Lung (tissue), 12 donors: Measurements from ENCODE around the gene KLHL7. TPM values are rescaled to one million over a fixed set of nuclear protein-coding genes. Genes with fewer than 3 reads are reported as not detected.

ENCODE experiments used
- ATAC-seq: fragments of 200-7000 bp; cut with Tn5 transposase; one replicate; pipeline ENCODE4 v1.9.1; 2020; ENCODE audit warnings: moderate number of reproducible peaks; ENCODE audit not compliant: insufficient read depth, low FRiP score
- DNase-seq, 3 donors: peaks; one replicate each; pipeline ENCODE4 v3.0.0-alpha.2; 2013 to 2017
- H3K27ac ChIP-seq, 2 donors: one replicate each; pipeline ENCODE4 v1.5.1; 2013; ENCODE audit warnings: mild to moderate bottlenecking in 2 of 2, moderate library complexity in 2 of 2, control low read depth in 1 of 2, inconsistent platforms in 1 of 2, low read depth in 1 of 2, low read length in 1 of 2
- H3K27me3 ChIP-seq, 3 donors: one replicate each; pipeline ENCODE4 v1.5.1; 2013; ENCODE audit warnings: low read length in 2 of 3; ENCODE audit not compliant: control insufficient read depth in 3 of 3, insufficient read depth in 3 of 3
- H3K36me3 ChIP-seq, 4 donors: one replicate each; pipeline ENCODE4 v1.5.1; 2013; ENCODE audit warnings: low read length in 4 of 4, mild to moderate bottlenecking in 1 of 4, moderate library complexity in 1 of 4; ENCODE audit not compliant: control insufficient read depth in 4 of 4, insufficient read depth in 4 of 4
- H3K4me1 ChIP-seq, 5 donors: one replicate each; pipeline ENCODE4 v1.5.1; 2013; ENCODE audit warnings: low read length in 5 of 5, mild to moderate bottlenecking in 2 of 5, moderate library complexity in 1 of 5; ENCODE audit not compliant: control insufficient read depth in 5 of 5, insufficient read depth in 5 of 5
- H3K4me3 ChIP-seq: one replicate; pipeline ENCODE4 v1.5.1; 2013; ENCODE audit warnings: mild to moderate bottlenecking, control low read depth, moderate library complexity
- H3K9ac ChIP-seq, 2 donors: one replicate each; pipeline ENCODE4 v1.5.1; 2013; ENCODE audit warnings: low read length in 2 of 2, control low read depth in 1 of 2; ENCODE audit not compliant: insufficient read depth in 1 of 2
- H3K9me3 ChIP-seq, 4 donors: one replicate each; pipeline ENCODE4 v1.5.1; 2013; ENCODE audit warnings: low read length in 3 of 4, mild to moderate bottlenecking in 1 of 4, moderate library complexity in 1 of 4; ENCODE audit not compliant: control insufficient read depth in 4 of 4, insufficient read depth in 3 of 4
- WGBS, 2 donors: extraction: QIAGEN DNeasy Blood & Tissue Kit; methylation state at CpG; one replicate each; pipeline ENCODE4 v1.1.7; 2013; 5-methylcytosine and 5-hydroxymethylcytosine counted together
- polyA plus RNA-seq, 2 donors: library from polyadenylated mRNA; stranded (reverse); fragments of 200-250 nt; gene quantifications; one replicate each; pipeline ENCODE4 v1.2.1, GENCODE V29; 2013
- total RNA-seq, 2 donors: library from RNA; depleted of rRNA in 1 of 2; stranded (reverse); fragments of >200 nt in 1 of 2; gene quantifications; one replicate each; pipeline ENCODE4 v1.2.1, GENCODE V29; 2014 to 2021
- TF ChIP-seq, protein P1 (sequence below): IDR thresholded peaks from 2 replicates; pipeline ENCODE4 v1.5.1; 2012; ENCODE audit warnings: mild to moderate bottlenecking; ENCODE audit errors: control extremely low read depth, extremely low read depth
- donor health status: control.
- donor health status: control.
- donor health status: Bipolar disorder and iron deficiency.
- donor health status: healthy.
- donor health status: DM: yes; HTN: yes; CAD: no.

The KLHL7 gene
- total and polyA plus RNA-seq, 4 donors = 11.5 to 38.1 (median 17.6) TPM

DNA sequence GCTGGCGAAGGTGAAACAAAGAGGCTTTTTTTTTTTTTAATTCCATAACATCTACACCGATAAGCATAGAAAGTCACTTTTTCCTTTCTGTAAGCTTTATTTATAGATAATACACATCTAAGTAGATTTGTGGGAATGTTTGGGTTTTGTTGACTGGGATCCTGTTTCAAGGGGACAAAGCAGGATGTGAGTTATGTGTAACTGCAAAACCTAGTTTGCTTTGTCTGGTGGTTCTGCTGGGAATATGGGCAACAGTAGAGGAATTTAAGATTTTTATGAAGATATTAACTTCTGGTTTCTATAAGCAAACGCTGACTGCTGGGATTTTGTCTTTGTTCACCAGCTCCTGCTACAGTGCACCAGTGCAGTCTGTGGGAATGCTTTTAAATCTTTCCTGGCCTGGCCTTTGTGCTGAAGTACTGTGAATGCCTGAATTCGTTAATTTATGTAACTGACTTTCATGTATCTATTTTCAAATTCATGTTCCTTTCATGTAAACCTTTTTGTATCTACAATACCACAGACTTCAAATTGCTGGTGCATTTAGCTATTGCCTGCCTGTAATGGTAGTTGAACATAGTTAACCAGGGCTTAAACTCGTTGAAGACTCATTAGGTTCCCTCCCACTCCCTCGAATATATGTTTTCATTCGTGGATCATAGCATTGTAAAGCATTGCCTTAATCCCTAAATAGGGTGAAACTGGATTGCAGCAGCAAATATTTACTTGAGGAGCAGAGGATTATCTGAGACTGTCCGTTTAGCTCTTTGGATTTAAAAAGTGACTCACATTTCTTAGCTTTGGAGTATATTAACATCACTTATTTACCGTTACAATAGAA, 1.5 kb downstream of the KLHL7 start:
- Histone ChIP-seq H3K36me3 (peaks cover 0 to 4% (median 0%) of the 10 kb centered on the region in 4 donors), H3K9ac (peak overlapping the region; percentile 88 to 95), H3K4me3 (no peak overlapping the region), H3K9me3 (peaks cover 0 to 3% (median 0%) of the 10 kb centered on the region in 4 donors), H3K4me1 (peaks cover 0 to 24% (median 12%) of the 10 kb centered on the region in 5 donors), H3K27me3 (no peaks in the 10 kb centered on the region), H3K27ac (peak overlapping the region in 1 of 2 donors; percentile 17)
- WGBS, 2 donors = 24 to 26% methylated on average over 9 of the region's 9 CpGs
- no peak for ATAC-seq
- TF ChIP-seq, protein P1, sequence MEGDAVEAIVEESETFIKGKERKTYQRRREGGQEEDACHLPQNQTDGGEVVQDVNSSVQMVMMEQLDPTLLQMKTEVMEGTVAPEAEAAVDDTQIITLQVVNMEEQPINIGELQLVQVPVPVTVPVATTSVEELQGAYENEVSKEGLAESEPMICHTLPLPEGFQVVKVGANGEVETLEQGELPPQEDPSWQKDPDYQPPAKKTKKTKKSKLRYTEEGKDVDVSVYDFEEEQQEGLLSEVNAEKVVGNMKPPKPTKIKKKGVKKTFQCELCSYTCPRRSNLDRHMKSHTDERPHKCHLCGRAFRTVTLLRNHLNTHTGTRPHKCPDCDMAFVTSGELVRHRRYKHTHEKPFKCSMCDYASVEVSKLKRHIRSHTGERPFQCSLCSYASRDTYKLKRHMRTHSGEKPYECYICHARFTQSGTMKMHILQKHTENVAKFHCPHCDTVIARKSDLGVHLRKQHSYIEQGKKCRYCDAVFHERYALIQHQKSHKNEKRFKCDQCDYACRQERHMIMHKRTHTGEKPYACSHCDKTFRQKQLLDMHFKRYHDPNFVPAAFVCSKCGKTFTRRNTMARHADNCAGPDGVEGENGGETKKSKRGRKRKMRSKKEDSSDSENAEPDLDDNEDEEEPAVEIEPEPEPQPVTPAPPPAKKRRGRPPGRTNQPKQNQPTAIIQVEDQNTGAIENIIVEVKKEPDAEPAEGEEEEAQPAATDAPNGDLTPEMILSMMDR = no peak
- peak; percentile 15 to 67 (median 58) for DNase-seq

DNA sequence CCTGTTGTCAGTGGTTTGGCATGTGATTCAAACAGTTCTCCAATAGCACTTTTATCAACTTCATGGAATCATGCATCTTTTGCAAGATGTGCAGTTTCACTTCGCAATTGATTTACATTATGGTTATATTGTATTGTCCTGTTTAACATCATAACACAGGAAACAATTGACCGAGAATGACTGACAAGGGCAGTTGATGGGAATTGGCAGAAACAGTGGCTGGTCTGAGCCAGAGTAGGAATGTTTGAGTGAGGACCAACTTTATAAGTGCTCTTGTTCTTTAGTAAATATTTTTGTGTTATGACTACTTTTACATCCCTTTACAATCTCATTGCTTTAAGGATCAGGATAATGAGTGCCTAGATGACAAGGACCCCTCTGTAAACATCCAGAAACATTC, 2.2 kb downstream of the KLHL7 start:
- DNase-seq (peak in 2 of 3 donors; percentile 17 to 29), ATAC-seq (no peak)
- H3K27ac ChIP-seq = peak overlapping the region in 1 of 2 donors; percentile 25
- no peak overlapping the region for H3K4me3 ChIP-seq
- H3K9me3 ChIP-seq = no peaks in the 10 kb centered on the region
- TF ChIP-seq, protein P1 = no peak
- H3K36me3 ChIP-seq = peaks cover 0 to 4% (median 0%) of the 10 kb centered on the region in 4 donors
- H3K4me1 ChIP-seq = peaks cover 0 to 24% (median 12%) of the 10 kb centered on the region in 5 donors
- no peaks in the 10 kb centered on the region for H3K27me3 ChIP-seq
- 37 to 68% methylated on average over 2 of the region's 2 CpGs for WGBS, 2 donors
- peak overlapping the region in 1 of 2 donors; percentile 95 for H3K9ac ChIP-seq

DNA sequence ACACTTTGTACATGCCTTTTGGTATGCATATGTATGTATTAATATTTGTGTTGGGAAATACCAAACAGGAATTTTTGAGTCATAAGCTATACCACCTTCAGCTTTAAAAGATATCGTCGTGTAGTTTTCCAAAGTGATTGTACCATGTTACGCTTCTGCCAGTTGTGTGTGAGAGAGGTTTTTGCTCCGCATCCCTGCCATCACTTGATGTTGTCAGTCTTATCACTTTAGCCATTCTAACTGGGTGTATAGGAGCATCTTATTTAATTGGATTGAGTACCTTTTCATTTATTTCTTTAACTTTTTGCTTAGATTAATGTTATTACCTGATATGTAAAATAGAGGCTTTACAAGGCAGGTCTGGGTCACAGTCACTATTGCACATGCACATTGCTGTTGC, 3.4 kb downstream of the KLHL7 start:
- Histone ChIP-seq H3K4me3 (no peak overlapping the region), H3K27ac (peak overlapping the region in 1 of 2 donors; percentile 17), H3K36me3 (peaks cover 0 to 4% (median 0%) of the 10 kb centered on the region in 4 donors), H3K9ac (no peak overlapping the region), H3K4me1 (peaks cover 0 to 24% (median 20%) of the 10 kb centered on the region in 5 donors), H3K9me3 (no peaks in the 10 kb centered on the region), H3K27me3 (no peaks in the 10 kb centered on the region)
- WGBS, 2 donors = 94 to 98% methylated on average over 4 of the region's 4 CpGs
- TF ChIP-seq, protein P1 = no peak
- ATAC-seq (no peak), DNase-seq (no peak)
